Astrocyte of the cerebellum (primary cell): ENCODE measurements around the gene KRTAP22-2.

ENCODE experiments used
- DNase-seq: peaks from one replicate; pipeline ENCODE4 v3.0.0-alpha.2; 2011; ENCODE audit warnings: low read depth
- H3K4me3 ChIP-seq: 2 replicates; pipeline ENCODE4 v1.5.1; 2011; ENCODE audit warnings: mild to moderate bottlenecking, low read depth, low read length, moderate library complexity
- CTCF ChIP-seq: IDR thresholded peaks from 2 replicates; pipeline ENCODE4 v1.5.1; 2012; ENCODE audit warnings: low read length, low read depth, moderate library complexity, mild to moderate bottlenecking; ENCODE audit errors: missing control alignments
- in situ Hi-C: cut with HindIII; loops from 2 replicates; pipeline ENCODE4 v1.10.0; 2017; ENCODE audit warnings: low sequenced_read_pairs

The KRTAP22-2 gene

GRCh38 chr21:30590297-30590696 is at the start of gene KRTAP22-2:
TSS of gene KRTAP22-2 (minus strand) at chr21:30590397.
- TF ChIP-seq CTCF, result no peak
- in situ Hi-C loops, result no loop called here

GRCh38 chr21:30638686-30639085 is 48.5 kb upstream of the KRTAP22-2 start:
- no peak for DNase-seq
- in situ Hi-C loops, result no loop called here
- H3K4me3 ChIP-seq, result no peak overlapping the region
- no peak for TF ChIP-seq CTCF

More at GRCh38 chr21:30590297-30590696, at the start of gene KRTAP22-2:
- no peak within 1 kb of the TSS for H3K4me3 ChIP-seq
- no peak for DNase-seq

- TF ChIP-seq CTCF, result no peak
- no peak within 1 kb of the TSS for H3K4me3 ChIP-seq
- in situ Hi-C loops, result no loop called here
- no peak for DNase-seq
Observed at GRCh38 chr21:30634906-30635305, 44.7 kb upstream of the KRTAP22-2 start, which contains the start of gene KRTAP20-2. TSS of gene KRTAP20-2 (plus strand) at chr21:30635206. CDS start at chr21:30635264, 58 bp downstream.

- in situ Hi-C loops, result no loop called here
- TF ChIP-seq CTCF, result no peak
- no peak for DNase-seq
- no peak overlapping the region for H3K4me3 ChIP-seq
Observed at GRCh38 chr21:30629200-30629599, 39.0 kb upstream of the KRTAP22-2 start.

GRCh38 chr21:30628109-30628508 is 37.9 kb upstream of the KRTAP22-2 start:
- DNase-seq, result no peak
- in situ Hi-C loops, result no loop called here
- no peak overlapping the region for H3K4me3 ChIP-seq
- no peak for TF ChIP-seq CTCF

GRCh38 chr21:30625449-30626165 is 35.4 kb upstream of the KRTAP22-2 start:
- DNase-seq, result no peak
- no peak for TF ChIP-seq CTCF
- H3K4me3 ChIP-seq, result no peak overlapping the region
- in situ Hi-C loops, result no loop called here
